Suprapubic skin (tissue), 4 donors: Measurements from ENCODE around the gene FGD3. TPM values are rescaled to one million over a fixed set of nuclear protein-coding genes. Genes with fewer than 3 reads are reported as not detected.
"Not testable (repeated sequence)": the region's sequence is repeated elsewhere in the genome, so short reads cannot be mapped to it uniquely, and the experiment has no call there.

Experiments used
- DNase-seq, 2 donors: peaks; one replicate each; pipeline ENCODE4 v3.0.0-alpha.2; 2019; ENCODE audit warnings: low spot score in 2 of 2
- H3K27ac ChIP-seq: fragments of 200-600 bp; sonication (generic); one replicate; pipeline ENCODE4 v1.5.1; 2019
- H3K27me3 ChIP-seq: fragments of 200-600 bp; sonication (generic); one replicate; pipeline ENCODE4 v1.5.1; 2019
- H3K36me3 ChIP-seq: fragments of 200-600 bp; sonication (generic); one replicate; pipeline ENCODE4 v1.5.1; 2019
- H3K4me1 ChIP-seq: fragments of 200-600 bp; sonication (generic); one replicate; pipeline ENCODE4 v1.5.1; 2019
- H3K4me3 ChIP-seq: fragments of 200-600 bp; sonication (generic); one replicate; pipeline ENCODE4 v1.5.1; 2019; ENCODE audit warnings: mild to moderate bottlenecking
- H3K9me3 ChIP-seq: fragments of 200-600 bp; sonication (generic); one replicate; pipeline ENCODE4 v1.5.1; 2019
- CTCF ChIP-seq, 2 donors: fragments of 200-600 bp in 1 of 2; fragments of 450-650 bp in 1 of 2; sonication (generic) in 1 of 2; IDR thresholded peaks; one replicate each; pipeline ENCODE4 v1.5.1; 2016 to 2019; ENCODE audit warnings: antibody characterized with exemption in 2 of 2, mild to moderate bottlenecking in 1 of 2, moderate library complexity in 1 of 2
- EP300 ChIP-seq: sonication (generic); formaldehyde crosslinking; IDR thresholded peaks from one replicate; pipeline ENCODE4 v1.6.1; 2017; ENCODE audit warnings: antibody characterized with exemption
- POLR2A ChIP-seq, 2 donors: fragments of 450-650 bp; IDR thresholded peaks; one replicate each; pipeline ENCODE4 v1.6.1; 2017; ENCODE audit warnings: antibody characterized with exemption in 2 of 2, mild to moderate bottlenecking in 2 of 2, moderate library complexity in 2 of 2
- POLR2AphosphoS5 ChIP-seq, 3 donors: sonication (generic); formaldehyde crosslinking; IDR thresholded peaks; one replicate each; pipeline ENCODE4 v1.6.1; 2017; ENCODE audit warnings: antibody characterized with exemption in 3 of 3
- whole genome bisulfite sequencing: methylation state at CpG from one replicate; pipeline ENCODE4 v1.1.5; 2018; 5-methylcytosine and 5-hydroxymethylcytosine counted together
- total RNA-seq, 4 donors: library from RNA; depleted of rRNA; stranded (reverse); fragments of >200 nt; gene quantifications; one replicate each; pipeline ENCODE4 v1.1.0, GENCODE V29; 2016

The FGD3 gene
- total RNA-seq, 4 donors from 2014 or later, result 4.6 to 9.2 (median 6.6) TPM

- H3K27ac ChIP-seq, result no peak overlapping the region
- peaks cover 7% of the 10 kb centered on the region for H3K36me3 ChIP-seq
- no peaks in the 10 kb centered on the region for H3K9me3 ChIP-seq
- TF ChIP-seq POLR2AphosphoS5 (IDR thresholded peaks at IDR 0.05), result no peak
- no peak for TF ChIP-seq EP300
- TF ChIP-seq CTCF (IDR thresholded peaks at IDR 0.05), result no peak
- TF ChIP-seq POLR2A (IDR thresholded peaks at IDR 0.05), result no peak
- H3K27me3 ChIP-seq, result no peaks in the 10 kb centered on the region
- 94% methylated on average over 5 of the region's 8 CpGs for WGBS
- no peak overlapping the region for H3K4me3 ChIP-seq
- no peaks in the 10 kb centered on the region for H3K4me1 ChIP-seq
- DNase-seq, result peak in 1 of 2 donors; percentile 44
These were observed 63.8 kb downstream of the FGD3 start for GRCh38 chr9:93011114-93011513.

GRCh38 chr9:93012963-93013855 lies 65.9 kb downstream of the FGD3 start:
- 97% methylated on average over 14 of the region's 14 CpGs for WGBS

GRCh38 chr9:93013856-93014582 lies 66.7 kb downstream of the FGD3 start:
- TF ChIP-seq EP300 (no peak), POLR2AphosphoS5 (IDR thresholded peaks at IDR 0.05) (no peak), CTCF (IDR thresholded peaks at IDR 0.05) (no peak), POLR2A (IDR thresholded peaks at IDR 0.05) (no peak)
- WGBS, result 70% methylated on average over 13 of the region's 13 CpGs
- DNase-seq, result peak in 1 of 2 donors; percentile 61
- no peaks in the 10 kb centered on the region for H3K27me3 ChIP-seq
- H3K27ac ChIP-seq, result no peak overlapping the region
- no peaks in the 10 kb centered on the region for H3K9me3 ChIP-seq
- no peak overlapping the region for H3K4me3 ChIP-seq
- no peaks in the 10 kb centered on the region for H3K4me1 ChIP-seq
- peaks cover 14% of the 10 kb centered on the region for H3K36me3 ChIP-seq

More at GRCh38 chr9:93012963-93013855, 65.9 kb downstream of the FGD3 start:
- H3K27ac ChIP-seq, result no peak overlapping the region
- H3K4me1 ChIP-seq, result no peaks in the 10 kb centered on the region
- no peaks in the 10 kb centered on the region for H3K9me3 ChIP-seq
- DNase-seq, result no peak
- no peak overlapping the region for H3K4me3 ChIP-seq
- peaks cover 13% of the 10 kb centered on the region for H3K36me3 ChIP-seq
- TF ChIP-seq POLR2A (IDR thresholded peaks at IDR 0.05) (no peak), POLR2AphosphoS5 (IDR thresholded peaks at IDR 0.05) (no peak), EP300 (no peak), CTCF (IDR thresholded peaks at IDR 0.05) (no peak)
- no peaks in the 10 kb centered on the region for H3K27me3 ChIP-seq

GRCh38 chr9:93015190-93015589 lies 67.9 kb downstream of the FGD3 start:
- not testable (repeated sequence) for H3K4me1 ChIP-seq, H3K4me3 ChIP-seq, H3K27me3 ChIP-seq, H3K9me3 ChIP-seq, H3K27ac ChIP-seq, DNase-seq
- peaks cover 20% of the 10 kb centered on the region for H3K36me3 ChIP-seq
- 78% methylated on average over 9 of the region's 10 CpGs for WGBS

GRCh38 chr9:93017621-93018020 lies 70.3 kb downstream of the FGD3 start:
- H3K9me3 ChIP-seq, result no peaks in the 10 kb centered on the region
- peak in 1 of 2 donors; percentile 61 for DNase-seq
- H3K4me3 ChIP-seq, result no peak overlapping the region
- no peaks in the 10 kb centered on the region for H3K27me3 ChIP-seq
- H3K4me1 ChIP-seq, result no peaks in the 10 kb centered on the region
- TF ChIP-seq EP300 (no peak), POLR2A (IDR thresholded peaks at IDR 0.05) (no peak), POLR2AphosphoS5 (IDR thresholded peaks at IDR 0.05) (no peak), CTCF (IDR thresholded peaks at IDR 0.05) (no peak)
- no peak overlapping the region for H3K27ac ChIP-seq
- H3K36me3 ChIP-seq, result peaks cover 27% of the 10 kb centered on the region
- 100% methylated on average over 6 of the region's 9 CpGs for WGBS
